ENCODE measurements around the gene STXBP3. TPM values are rescaled to one million over a fixed set of nuclear protein-coding genes. Genes with fewer than 3 reads are reported as not detected.

The STXBP3 gene
- total RNA-seq, 1 experiment from 2014 or later, result 34.1 TPM

DNA sequence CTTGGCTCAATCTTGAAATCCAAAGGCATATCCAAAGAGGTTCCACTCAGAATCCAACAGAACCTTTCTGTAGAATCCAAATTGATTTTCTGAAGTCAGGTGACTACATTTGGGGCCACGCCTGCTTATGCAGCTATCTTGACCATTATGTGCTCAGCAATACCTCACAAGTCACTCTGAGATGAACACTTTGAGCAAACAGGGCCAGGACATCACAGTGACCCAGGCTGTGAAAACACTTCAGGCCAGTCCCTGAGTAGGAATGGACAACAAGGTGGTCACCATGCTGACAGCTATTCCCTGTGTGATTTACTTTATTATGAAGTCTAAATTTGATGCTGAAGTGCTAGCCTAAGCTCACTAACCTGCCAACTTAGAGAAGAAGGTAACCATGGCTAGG lies 110.5 kb downstream of the STXBP3 start, which contains the start of gene AKNAD1:
AKNAD1 (minus strand) TSS at position 101 of the 400 bp plus-strand sequence. CDS start 4,430 bp downstream, outside the sequence.
- Histone ChIP-seq H4K5ac (ENCODE audit: insufficient read length, low read depth, low read length) (no peak within 1 kb of the TSS), H2AK5ac (ENCODE audit: insufficient read length, low read length) (no peak within 1 kb of the TSS), H3K79me2 (ENCODE audit: insufficient read depth, low read length) (no peaks in the 10 kb centered on the region), H3K18ac (ENCODE audit: insufficient read length, low read depth, low read length) (no peak within 1 kb of the TSS), H3K27me3 (ENCODE audit: insufficient read depth, low read length) (no peaks in the 10 kb centered on the region), H3K4me2 (ENCODE audit: insufficient read depth, insufficient read length, low read length) (no peak within 1 kb of the TSS), H3T11ph (ENCODE audit: low read length) (no peak within 1 kb of the TSS), H4K91ac (ENCODE audit: insufficient read length, low read depth, low read length) (no peak within 1 kb of the TSS), H2BK15ac (ENCODE audit: low read depth, low read length) (no peak within 1 kb of the TSS), H3K23me2 (ENCODE audit: insufficient read length, low read depth, low read length, poor library complexity, severe bottlenecking) (no peaks in the 10 kb centered on the region), H4K8ac (replicated peaks; ENCODE audit: insufficient read length, low read depth, low read length) (no peak within 1 kb of the TSS), H2BK5ac (ENCODE audit: insufficient read length, low read length) (no peak within 1 kb of the TSS), H3K9ac (ENCODE audit: extremely low read depth, insufficient read length, low read length) (no peak within 1 kb of the TSS), H3K4me1 (ENCODE audit: insufficient read depth, low read length) (no peaks in the 10 kb centered on the region), H3K56ac (ENCODE audit: insufficient read length, low read depth, low read length) (no peak within 1 kb of the TSS), H4K20me1 (ENCODE audit: control insufficient read depth, insufficient read depth, insufficient read length) (no peaks in the 10 kb centered on the region), H3K27ac (ENCODE audit: insufficient read length, low read depth, low read length) (no peak within 1 kb of the TSS), H3K79me1 (ENCODE audit: insufficient read depth, low read depth, low read length, poor library complexity, severe bottlenecking) (no peaks in the 10 kb centered on the region), H2BK120ac (ENCODE audit: low read depth, low read length, poor library complexity, severe bottlenecking) (no peak within 1 kb of the TSS), H2BK20ac (ENCODE audit: low read depth, low read length, poor library complexity, severe bottlenecking) (no peak within 1 kb of the TSS), H3K23ac (ENCODE audit: insufficient read length, low read depth, low read length) (no peak within 1 kb of the TSS), H2BK12ac (ENCODE audit: insufficient read length, low read depth, low read length) (no peak within 1 kb of the TSS), H3K4ac (ENCODE audit: low read depth, low read length) (no peak within 1 kb of the TSS), H2AFZ (ENCODE audit: low read length) (no peak within 1 kb of the TSS), H3K9me3 (ENCODE audit: control insufficient read depth, low read depth, low read length) (no peaks in the 10 kb centered on the region), H3K14ac (ENCODE audit: insufficient read depth, low read length) (no peak within 1 kb of the TSS)
- H3K27me3 Mint-ChIP-seq (ENCODE audit: low read depth), result no peaks in the 10 kb centered on the region
- no peaks in the 10 kb centered on the region for H3K36me3 Mint-ChIP-seq (ENCODE audit: insufficient read depth in 1 of 3, low read depth in 3 of 3)
- H3K9me3 Mint-ChIP-seq, result no peaks in the 10 kb centered on the region
- TF ChIP-seq, protein P1, sequence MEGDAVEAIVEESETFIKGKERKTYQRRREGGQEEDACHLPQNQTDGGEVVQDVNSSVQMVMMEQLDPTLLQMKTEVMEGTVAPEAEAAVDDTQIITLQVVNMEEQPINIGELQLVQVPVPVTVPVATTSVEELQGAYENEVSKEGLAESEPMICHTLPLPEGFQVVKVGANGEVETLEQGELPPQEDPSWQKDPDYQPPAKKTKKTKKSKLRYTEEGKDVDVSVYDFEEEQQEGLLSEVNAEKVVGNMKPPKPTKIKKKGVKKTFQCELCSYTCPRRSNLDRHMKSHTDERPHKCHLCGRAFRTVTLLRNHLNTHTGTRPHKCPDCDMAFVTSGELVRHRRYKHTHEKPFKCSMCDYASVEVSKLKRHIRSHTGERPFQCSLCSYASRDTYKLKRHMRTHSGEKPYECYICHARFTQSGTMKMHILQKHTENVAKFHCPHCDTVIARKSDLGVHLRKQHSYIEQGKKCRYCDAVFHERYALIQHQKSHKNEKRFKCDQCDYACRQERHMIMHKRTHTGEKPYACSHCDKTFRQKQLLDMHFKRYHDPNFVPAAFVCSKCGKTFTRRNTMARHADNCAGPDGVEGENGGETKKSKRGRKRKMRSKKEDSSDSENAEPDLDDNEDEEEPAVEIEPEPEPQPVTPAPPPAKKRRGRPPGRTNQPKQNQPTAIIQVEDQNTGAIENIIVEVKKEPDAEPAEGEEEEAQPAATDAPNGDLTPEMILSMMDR (conservative IDR thresholded peaks at IDR 0.05), result no peak
- no peak for DNase-seq
- H3K4me3 Mint-ChIP-seq, result no peak within 1 kb of the TSS
- peaks cover 8 to 9% of the 10 kb centered on the region in 2 experiments for H3K4me1 Mint-ChIP-seq
- no CpG with 5 or more reads among the region's 1 CpG for WGBS (ENCODE audit: extremely low coverage, insufficient read length, low lambda C conversion rate)
- H3K27ac Mint-ChIP-seq, result no peak within 1 kb of the TSS; a peak in 1 of 7 replicates
